K562 (cell line): ENCODE results near the gene CARMIL1. TPM values are rescaled to one million over a fixed set of nuclear protein-coding genes. Genes with fewer than 3 reads are reported as not detected.
A peak's percentile ranks its signal among the peaks of the same experiment; 100 is the strongest.

Experiments used
- ATAC-seq: fragments of 200-7000 bp; cut with Tn5 transposase; 3 replicates; pipeline ENCODE4 v1.9.1; 2020; ENCODE audit warnings: moderate library complexity
- BruUV-seq: library from RNA; stranded (reverse); fragments of 400-500 nt; replicated peaks from 2 replicates; lab custom pipeline; 2021; lab: Mats Ljungman, UMichigan
- CTCF ChIA-PET: fragments of 300-600 bp; formaldehyde crosslinking; extraction: SDS; loops from one replicate; lab custom pipeline; 2021; ENCODE audit warnings: low intra/inter-chr PET ratio; lab: Yijun Ruan, JAX
- POLR2A ChIA-PET: fragments of 300-600, 350-650 bp; sonication (Branson Sonifier 250); formaldehyde crosslinking; extraction: SDS; loops from one replicate; lab custom pipeline; 2021; ENCODE audit warnings: antibody characterized with exemption, inconsistent platforms; lab: Yijun Ruan, JAX
- DNase-seq, 4 experiments: peaks; one replicate each; pipeline versions ENCODE4 v3.0.0 to v3.0.0-alpha.2; 2011 to 2018; ENCODE audit warnings: low spot score in 3 of 4, mixed read lengths in 3 of 4; ENCODE audit errors: extremely low read depth in 1 of 4
- FAIRE-seq: peaks from 2 replicates; lab custom pipeline; 2011; peaks lifted over from hg19 to GRCh38; lab: Jason Lieb, UNC
- H2AFZ ChIP-seq: 2 replicates; pipeline ENCODE4 v1.6.0; 2011; ENCODE audit warnings: low read depth, low read length, control low read depth, inconsistent platforms
- H3K27ac ChIP-seq: fragments of 200-600 bp; 3 replicates; pipeline ENCODE4 v1.8.0; 2011; ENCODE audit warnings: low read depth, mild to moderate bottlenecking, control low read depth, inconsistent platforms, low read length, moderate library complexity, mixed read lengths; ENCODE audit errors: extremely low read depth
- H3K27me3 ChIP-seq, 2 experiments: fragments of 300-600 bp in 1 of 2; 2 replicates in 1 of 2; 3 replicates in 1 of 2; pipeline versions ENCODE4 v1.6.0 to v1.8.0; 2011; ENCODE audit warnings: inconsistent platforms in 2 of 2, low read length in 2 of 2, mild to moderate bottlenecking in 1 of 2, mixed read lengths in 1 of 2, moderate library complexity in 1 of 2; ENCODE audit not compliant: control insufficient read depth in 2 of 2, insufficient read depth in 2 of 2
- H3K36me3 ChIP-seq: fragments of 300-600 bp; 3 replicates; pipeline ENCODE4 v1.8.0; 2011; ENCODE audit warnings: mild to moderate bottlenecking, low read length, inconsistent platforms; ENCODE audit not compliant: control insufficient read depth, insufficient read depth
- H3K4me1 ChIP-seq, 2 experiments: fragments of 200-600 bp in 1 of 2; replicated peaks in 1 of 2; 2 replicates in 1 of 2; 3 replicates in 1 of 2; pipeline versions ENCODE4 v1.5.1 to v1.8.0; 2011; ENCODE audit warnings: inconsistent platforms in 2 of 2, low read length in 2 of 2, mild to moderate bottlenecking in 1 of 2, mixed read lengths in 1 of 2, moderate library complexity in 1 of 2; ENCODE audit not compliant: control insufficient read depth in 2 of 2, insufficient read depth in 2 of 2
- H3K4me2 ChIP-seq: 2 replicates; pipeline ENCODE4 v1.6.1; 2011; ENCODE audit warnings: low read length, control low read depth, inconsistent platforms, mixed read lengths; ENCODE audit not compliant: insufficient read depth
- H3K4me3 ChIP-seq: fragments of 200-600 bp; sonication (generic), shearing (Covaris generic); 2 replicates; pipeline ENCODE4 v1.5.1; 2016; ENCODE audit warnings: control low read depth, inconsistent platforms
- H3K79me2 ChIP-seq: fragments of 200-600 bp; 3 replicates; pipeline ENCODE4 v1.8.0; 2011; ENCODE audit warnings: low read length, inconsistent platforms; ENCODE audit not compliant: control insufficient read depth, insufficient read depth
- H3K9ac ChIP-seq, 2 experiments: 2 replicates each; pipeline versions ENCODE4 v1.6.0 to v1.6.1; 2011; ENCODE audit warnings: low read depth in 2 of 2, low read length in 2 of 2, control low read depth in 1 of 2, inconsistent platforms in 1 of 2, mild to moderate bottlenecking in 1 of 2, mixed read lengths in 1 of 2; ENCODE audit not compliant: insufficient read depth in 1 of 2
- H3K9me1 ChIP-seq: one replicate; pipeline ENCODE4 v1.6.0; 2011; ENCODE audit warnings: inconsistent platforms, mild to moderate bottlenecking, low read length, moderate library complexity; ENCODE audit not compliant: control insufficient read depth, insufficient read depth
- H3K9me3 ChIP-seq: replicated peaks from 2 replicates; pipeline ENCODE4 v1.5.1; 2011; ENCODE audit warnings: low read depth, low read length, inconsistent platforms; ENCODE audit not compliant: control insufficient read depth, insufficient read depth
- H4K20me1 ChIP-seq: replicated peaks from 2 replicates; pipeline ENCODE4 v1.6.1; 2011; ENCODE audit warnings: low read length, inconsistent platforms, mixed read lengths; ENCODE audit not compliant: control insufficient read depth, insufficient read depth
- CBFA2T2 ChIP-seq: fragments of 450-650 bp; conservative IDR thresholded peaks from 2 replicates; pipeline ENCODE4 v1.6.1; 2017; ENCODE audit warnings: mild to moderate bottlenecking
- CBFA2T3 ChIP-seq: fragments of 450-650 bp; IDR thresholded peaks from 2 replicates; pipeline ENCODE4 v1.6.1; 2017
- EP400 ChIP-seq: fragments of 450-650 bp; IDR thresholded peaks from 2 replicates; pipeline ENCODE4 v1.6.1; 2017; ENCODE audit warnings: antibody characterized with exemption, mild to moderate bottlenecking, moderate library complexity
- HCFC1 ChIP-seq: IDR thresholded peaks from 2 replicates; pipeline ENCODE4 v1.6.1; 2012; ENCODE audit warnings: low read depth, low read length, improper control_type of control experiment
- HMGN3 ChIP-seq: IDR thresholded peaks from 2 replicates; pipeline ENCODE4 v1.6.1; 2011; ENCODE audit warnings: borderline replicate concordance, low read depth, mild to moderate bottlenecking, mixed read lengths, low read length; ENCODE audit not compliant: insufficient read length; ENCODE audit errors: extremely low read depth
- MEIS2 ChIP-seq: fragments of 450-650 bp; IDR thresholded peaks from 2 replicates; pipeline ENCODE4 v1.6.1; 2014; ENCODE audit warnings: mild to moderate bottlenecking; ENCODE audit not compliant: partially characterized antibody
- MXI1 ChIP-seq: IDR thresholded peaks from 2 replicates; pipeline ENCODE4 v1.6.1; 2011; ENCODE audit warnings: low read depth, mild to moderate bottlenecking, improper control_type of control experiment, low read length
- PBX2 ChIP-seq, 2 experiments: IDR thresholded peaks in 1 of 2; conservative IDR thresholded peaks in 1 of 2; 2 replicates each; pipeline ENCODE4 v1.6.1; 2016; ENCODE audit warnings: low read depth in 2 of 2, mild to moderate bottlenecking in 1 of 2, missing compliant biosample characterization in 1 of 2, missing genetic modification characterization in 1 of 2, moderate library complexity in 1 of 2
- TAL1 ChIP-seq: fragments of 450-650 bp; IDR thresholded peaks from 2 replicates; pipeline ENCODE4 v1.6.1; 2016; ENCODE audit warnings: mild to moderate bottlenecking
- TEAD4 ChIP-seq, 2 experiments: sonication (generic) in 1 of 2; formaldehyde crosslinking in 1 of 2; IDR thresholded peaks; 2 replicates each; pipeline versions ENCODE4 v1.6.1 to v1.8.0; 2012 to 2022; ENCODE audit warnings: borderline replicate concordance in 1 of 2, inconsistent platforms in 1 of 2, low read length in 1 of 2, mild to moderate bottlenecking in 1 of 2, missing genetic modification reagents in 1 of 2
- ZNF277 ChIP-seq: fragments of 250-450 bp; sonication (Bioruptor Pico); IDR thresholded peaks from 2 replicates; pipeline ENCODE4 v1.8.0; 2022; ENCODE audit warnings: inconsistent platforms, mild to moderate bottlenecking, moderate library complexity, borderline replicate concordance
- WGBS: fragments of 100-300 bp; shearing (Covaris generic); methylation state at CpG from one replicate; pipeline ENCODE4 v1.1.6; 2016; ENCODE audit warnings: low coverage, mixed read lengths; ENCODE audit not compliant: insufficient coverage; ENCODE audit errors: missing lambda C conversion rate; 5-methylcytosine and 5-hydroxymethylcytosine counted together
- in situ Hi-C: fragments of 300-500 bp; cut with MboI; formaldehyde crosslinking; loops from 4 replicates; pipeline ENCODE4 v1.15.0; 2018; ENCODE audit warnings: inconsistent platforms, mixed read lengths
- intact Hi-C: fragments of 100-400 bp; cut with micrococcal nuclease; formaldehyde crosslinking; loops from 2 replicates; pipeline ENCODE4 v1.14.2; 2022
- polyA plus RNA-seq, 8 experiments: library from polyadenylated mRNA; depleted of rRNA in 4 of 8; stranded (reverse) in 5 of 8; unstranded in 3 of 8; fragments of >200 nt; fragmentation: Nextera tagmentation in 2 of 8; fragmentation: Illumina TruSeq in 1 of 8; extraction: Ambion mirVana in 2 of 8; extraction: Trizol in 1 of 8; gene quantifications; 2 replicates each; pipeline versions ENCODE4 v1.2.1 to v1.2.3, GENCODE V29; 2011 to 2014; ENCODE audit warnings: inconsistent platforms in 1 of 8, missing spikeins in 1 of 8
- total RNA-seq, 7 experiments: library from RNA; depleted of rRNA in 6 of 7; stranded (reverse); fragments of >200 nt in 6 of 7; fragmentation: Illumina TruSeq in 2 of 7; extraction: Trizol in 2 of 7; gene quantifications; 2 replicates each; pipeline versions ENCODE4 v1.2.1 to v1.2.3, GENCODE V29; 2011 to 2021; ENCODE audit warnings: low replicate concordance in 1 of 7
- TF ChIP-seq, protein P1 (sequence below): fragments of 450-650 bp; IDR thresholded peaks from 2 replicates; pipeline ENCODE4 v1.6.1; 2016

CARMIL1 gene
- total and polyA plus RNA-seq, 9 of the 15 experiments (the other 6 are each of a cell fraction or from before 2014, with no cell fraction given), result 0.04 to 0.32 (median 0.10) TPM; not detected in 1

GRCh38 chr6:25560865-25561264, 281.7 kb downstream of the CARMIL1 start:
- Histone ChIP-seq H2AFZ (no peak overlapping the region), H3K4me1 (no peaks in the 10 kb centered on the region), H3K9me3 (no peaks in the 10 kb centered on the region), H3K79me2 (no peaks in the 10 kb centered on the region), H3K27me3 (no peaks in the 10 kb centered on the region; a peak in 2 of 5 replicates), H3K4me3 (no peak overlapping the region), H3K4me2 (no peak overlapping the region), H3K9ac (no peak overlapping the region), H3K27ac (no peak overlapping the region), H4K20me1 (no peaks in the 10 kb centered on the region), H3K36me3 (no peaks in the 10 kb centered on the region), H3K9me1 (no peaks in the 10 kb centered on the region)
- POLR2A ChIA-PET, result no interaction called here
- ATAC-seq (no peak), DNase-seq (no peak), FAIRE-seq (no peak)
- CTCF ChIA-PET, result no interaction called here
- 0% methylated on average over 2 of the region's 2 CpGs for WGBS
- in situ Hi-C loops (no loop called here), intact Hi-C loops (no loop called here)
- BruUV-seq, result no TSS peak
- TF ChIP-seq TEAD4 (IDR thresholded peaks at IDR 0.05; ENCODE audit: low read length), result peak; percentile 46; the same call in 1 of the 2 replicates
- no peak for TF ChIP-seq TEAD4 (CRISPR knock-in tag; IDR thresholded peaks at IDR 0.05; ENCODE audit: borderline replicate concordance)
- peak; percentile 74 for TF ChIP-seq MEIS2
- TF ChIP-seq TAL1, result peak; percentile 32; the same call in 1 of the 2 replicates
- peak; percentile 64 for TF ChIP-seq CBFA2T3
- no peak for TF ChIP-seq MXI1
- no peak for TF ChIP-seq ZNF277 (CRISPR knock-in tag)
- TF ChIP-seq CBFA2T2, result peak; percentile 47
- no peak for TF ChIP-seq HMGN3
- TF ChIP-seq HCFC1, result no peak
- TF ChIP-seq, protein P1, sequence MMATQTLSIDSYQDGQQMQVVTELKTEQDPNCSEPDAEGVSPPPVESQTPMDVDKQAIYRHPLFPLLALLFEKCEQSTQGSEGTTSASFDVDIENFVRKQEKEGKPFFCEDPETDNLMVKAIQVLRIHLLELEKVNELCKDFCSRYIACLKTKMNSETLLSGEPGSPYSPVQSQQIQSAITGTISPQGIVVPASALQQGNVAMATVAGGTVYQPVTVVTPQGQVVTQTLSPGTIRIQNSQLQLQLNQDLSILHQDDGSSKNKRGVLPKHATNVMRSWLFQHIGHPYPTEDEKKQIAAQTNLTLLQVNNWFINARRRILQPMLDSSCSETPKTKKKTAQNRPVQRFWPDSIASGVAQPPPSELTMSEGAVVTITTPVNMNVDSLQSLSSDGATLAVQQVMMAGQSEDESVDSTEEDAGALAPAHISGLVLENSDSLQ, result 0 out of 2 replicates have a peak, but pooled peaks have one; percentile 31
- no peak for TF ChIP-seq PBX2 (CRISPR knock-in tag; IDR thresholded peaks at IDR 0.05; ENCODE audit: low read depth)
- TF ChIP-seq PBX2 (tag; conservative IDR thresholded peaks at IDR 0.05; ENCODE audit: low read depth), result peak; percentile 57; the same call in 1 of the 2 replicates
- no peak for TF ChIP-seq EP400
